GM21723 (cell line): ENCODE results near the gene NSD2.
"Not testable (repeated sequence)": the region's sequence is repeated elsewhere in the genome, so short reads cannot be mapped to it uniquely, and the experiment has no call there.

Experiments
- ATAC-seq: cut with Tn5 transposase; IDR thresholded peaks from one replicate; pipeline ENCODE4 v1.9.1; 2021; ENCODE audit warnings: mild to moderate bottlenecking, moderate library complexity; ENCODE audit not compliant: unreplicated experiment

The NSD2 gene

DNA sequence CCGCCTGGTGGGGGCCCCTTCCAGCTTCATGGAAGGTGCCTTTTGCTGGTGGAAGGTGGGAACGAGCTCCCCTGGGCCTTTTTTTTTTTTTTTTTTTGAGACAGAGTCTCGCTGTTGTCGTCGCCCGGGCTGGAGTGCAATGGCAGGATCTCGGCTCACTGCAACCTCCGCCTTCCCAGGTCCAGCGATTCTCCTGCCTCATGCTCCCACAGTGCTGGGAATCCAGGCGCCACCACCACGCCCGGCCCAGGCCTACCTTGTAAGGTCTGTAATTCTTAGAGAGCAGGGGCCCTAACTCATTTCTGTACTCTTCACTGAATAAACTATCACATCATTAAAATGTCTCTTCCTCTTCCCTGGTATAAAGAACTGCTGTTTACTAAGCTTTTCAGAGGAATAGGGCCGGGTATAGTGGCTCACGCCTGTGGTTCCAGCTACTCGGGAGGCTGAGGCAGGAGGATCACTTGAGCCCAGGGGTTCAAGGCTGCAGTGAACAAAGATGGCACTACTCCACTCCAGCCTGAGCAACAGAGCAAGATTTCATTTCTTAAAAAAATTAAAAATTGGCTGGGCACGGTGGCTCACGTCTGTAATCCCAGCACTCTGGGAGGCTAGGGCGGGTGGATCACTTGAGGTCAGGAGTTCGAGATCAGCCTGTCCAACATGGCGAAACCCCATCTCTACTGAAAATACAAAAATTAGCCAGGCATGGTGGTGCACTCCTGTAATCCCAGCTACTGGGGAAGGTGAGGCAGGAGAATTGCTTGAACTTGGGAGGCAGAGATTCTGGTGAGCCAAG, 122.7 kb downstream of the NSD2 start:
- not testable (repeated sequence) for ATAC-seq

DNA sequence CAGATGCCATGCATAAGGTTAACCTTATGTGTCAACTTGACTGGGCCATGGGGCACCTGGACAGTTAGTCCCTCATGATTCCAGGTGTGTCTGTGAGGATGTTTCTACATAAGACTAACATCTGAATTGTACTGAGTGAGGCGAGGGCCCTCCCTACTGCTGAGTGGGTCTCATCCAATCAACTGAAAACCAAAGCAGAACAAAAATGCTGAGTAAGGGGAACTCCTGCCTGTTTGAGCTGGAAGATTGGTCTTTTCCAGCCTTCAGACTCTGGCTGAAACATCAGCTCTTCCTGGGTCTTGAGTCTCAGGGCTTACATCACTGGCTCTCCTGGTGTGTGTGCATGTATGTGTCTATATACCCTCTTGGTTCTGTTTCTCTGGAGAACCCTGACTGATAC, 123.7 kb downstream of the NSD2 start:
- ATAC-seq, result no peak

GRCh38 chr4:1996866-1997611, 125.8 kb downstream of the NSD2 start:
- ATAC-seq, result no peak

DNA sequence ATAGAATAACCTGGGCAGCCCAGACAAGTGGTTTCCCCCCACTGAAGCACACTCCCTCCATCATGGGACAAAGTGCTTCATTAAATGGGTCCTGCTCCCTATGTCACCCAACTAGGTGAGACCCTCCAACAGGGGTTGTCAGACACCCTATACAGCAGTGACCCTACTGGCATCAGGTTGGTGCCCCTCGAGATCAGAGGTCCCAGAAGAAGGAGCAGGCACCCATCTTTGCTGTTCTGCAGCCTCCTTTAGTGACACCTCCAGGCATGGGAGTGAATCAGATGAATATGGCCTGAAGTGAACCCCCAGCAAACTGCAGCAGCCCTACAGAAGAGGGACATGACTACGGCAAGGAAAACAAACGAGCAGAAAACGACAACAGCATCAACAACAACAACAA, 126.5 kb downstream of the NSD2 start:
- no peak for ATAC-seq

DNA sequence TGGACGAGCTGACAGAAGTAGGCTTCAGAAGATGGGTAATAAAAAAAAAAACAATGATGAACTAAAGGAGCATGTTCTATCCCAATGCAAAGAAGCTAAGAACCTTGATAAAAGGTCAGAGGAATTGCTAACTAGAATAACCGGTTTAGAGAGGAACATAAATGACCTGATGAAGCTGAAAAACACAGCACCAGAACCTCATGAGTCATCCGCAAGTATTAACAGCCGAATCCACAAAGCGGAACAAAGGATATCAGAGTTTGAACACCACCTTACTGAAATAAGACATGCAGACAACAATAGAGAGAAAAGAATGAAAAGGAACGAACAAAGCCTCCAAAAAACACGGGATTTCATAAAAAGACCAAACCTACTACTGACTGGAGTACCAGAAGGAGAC, 127.1 kb downstream of the NSD2 start:
- no peak for ATAC-seq

GRCh38 chr4:1999308-1999707, 128.1 kb downstream of the NSD2 start:
- ATAC-seq, result not testable (repeated sequence)

DNA sequence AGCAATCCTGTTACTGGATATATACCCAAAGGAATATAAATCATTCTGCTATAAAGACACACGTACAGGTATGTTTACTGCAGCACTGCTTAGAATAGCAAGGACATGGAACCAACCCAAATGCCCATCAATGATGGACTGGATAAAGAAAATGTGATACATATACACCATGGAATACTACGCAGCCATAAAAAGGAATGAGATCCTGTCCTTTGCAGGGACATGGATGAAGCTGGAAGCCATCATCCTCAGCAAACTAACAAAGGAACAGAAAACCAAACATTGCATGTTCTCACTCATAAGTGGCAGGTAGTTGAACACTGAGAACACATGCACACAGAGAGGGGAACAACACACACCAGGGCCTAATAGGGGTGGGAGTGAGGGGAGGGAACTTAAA, 132.2 kb downstream of the NSD2 start:
- not testable (repeated sequence) for ATAC-seq

GRCh38 chr4:2006367-2006766, 135.2 kb downstream of the NSD2 start:
- ATAC-seq, result no peak

DNA sequence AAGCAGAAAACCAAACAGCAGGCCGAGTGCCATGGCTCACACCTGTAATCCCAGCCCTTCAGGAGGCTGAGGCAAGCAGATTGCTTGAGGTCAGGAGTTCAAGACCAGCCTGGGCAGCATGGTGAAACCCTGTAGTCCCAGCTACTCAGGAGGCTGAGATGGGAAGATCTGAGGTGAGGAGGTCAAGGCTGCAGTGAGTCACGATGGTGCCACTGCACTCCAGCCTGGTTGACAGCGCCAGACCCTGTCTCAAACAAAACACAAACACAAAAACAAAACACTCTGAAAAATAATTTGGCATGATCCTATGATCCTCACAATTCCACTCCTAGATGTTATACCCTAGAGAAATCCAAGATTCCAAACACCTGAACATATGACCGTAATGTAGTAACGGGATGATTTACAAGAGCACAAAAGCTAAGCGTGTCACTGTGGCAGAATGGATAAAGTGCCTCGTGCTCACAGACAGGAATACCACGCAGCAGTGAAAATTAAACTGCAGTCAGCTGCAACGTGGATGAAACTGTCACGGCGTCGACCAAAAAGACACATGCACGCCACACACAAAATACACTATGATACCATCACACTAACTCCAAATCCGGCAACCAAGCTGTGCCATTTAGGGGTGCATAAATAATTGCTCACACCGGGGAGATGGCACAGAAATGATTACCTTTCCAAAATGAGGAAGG, 135.9 kb downstream of the NSD2 start:
- ATAC-seq, result no peak

DNA sequence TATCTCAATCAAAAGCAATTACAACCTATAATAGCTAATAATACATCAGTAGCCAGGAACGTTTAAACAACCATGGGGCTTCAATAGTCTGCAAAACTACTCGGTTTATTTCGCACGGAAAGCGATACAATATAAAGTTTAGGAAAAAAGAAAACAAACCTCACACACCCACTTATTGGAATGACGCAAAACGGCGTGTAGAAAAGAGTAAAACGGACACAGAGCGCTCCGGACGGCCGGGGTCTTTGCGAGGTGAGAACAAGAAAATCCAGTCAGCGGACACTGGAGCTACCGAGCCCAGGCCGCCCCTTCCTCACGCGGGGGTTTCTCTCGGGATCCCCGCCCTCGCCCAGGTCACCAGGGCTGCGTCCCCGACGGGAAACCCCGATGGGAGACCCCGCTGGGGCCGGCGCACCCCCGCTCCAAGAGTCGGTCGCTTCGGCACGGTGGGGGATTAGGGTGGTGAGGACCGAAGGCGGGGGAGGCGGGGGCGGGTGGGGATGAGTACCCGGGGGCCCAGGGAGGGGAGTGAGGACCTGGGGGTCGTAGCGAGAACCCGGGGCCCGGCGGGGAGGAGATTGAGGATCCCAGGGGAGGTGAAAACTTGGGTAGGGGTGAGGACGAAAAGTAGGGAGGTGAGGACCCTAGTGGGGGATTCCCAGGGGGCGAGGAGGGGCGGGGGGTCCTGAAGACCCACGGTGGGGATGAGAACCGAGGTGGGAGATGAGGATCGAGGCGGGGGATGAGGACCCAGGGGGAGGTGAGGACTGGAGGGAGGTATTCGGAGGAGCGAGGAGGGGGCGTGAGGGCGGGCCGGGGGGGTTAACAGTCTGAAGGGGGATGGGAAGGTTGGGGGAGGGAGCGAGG, 136.8 kb downstream of the NSD2 start:
- ATAC-seq, result no peak

DNA sequence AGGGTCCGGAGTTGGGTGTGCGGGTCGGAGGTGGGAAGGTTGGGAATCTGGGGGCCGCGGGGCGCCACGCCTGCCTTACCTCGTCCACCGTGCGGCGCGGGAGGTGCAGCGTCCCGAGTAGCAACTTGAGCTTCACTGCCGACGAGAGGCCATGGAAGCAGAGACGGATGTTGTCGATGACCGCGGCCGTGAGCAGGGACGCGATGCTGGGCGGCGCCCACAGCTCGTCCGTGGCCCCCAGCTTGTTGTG, 137.4 kb downstream of the NSD2 start:
- no peak for ATAC-seq

DNA sequence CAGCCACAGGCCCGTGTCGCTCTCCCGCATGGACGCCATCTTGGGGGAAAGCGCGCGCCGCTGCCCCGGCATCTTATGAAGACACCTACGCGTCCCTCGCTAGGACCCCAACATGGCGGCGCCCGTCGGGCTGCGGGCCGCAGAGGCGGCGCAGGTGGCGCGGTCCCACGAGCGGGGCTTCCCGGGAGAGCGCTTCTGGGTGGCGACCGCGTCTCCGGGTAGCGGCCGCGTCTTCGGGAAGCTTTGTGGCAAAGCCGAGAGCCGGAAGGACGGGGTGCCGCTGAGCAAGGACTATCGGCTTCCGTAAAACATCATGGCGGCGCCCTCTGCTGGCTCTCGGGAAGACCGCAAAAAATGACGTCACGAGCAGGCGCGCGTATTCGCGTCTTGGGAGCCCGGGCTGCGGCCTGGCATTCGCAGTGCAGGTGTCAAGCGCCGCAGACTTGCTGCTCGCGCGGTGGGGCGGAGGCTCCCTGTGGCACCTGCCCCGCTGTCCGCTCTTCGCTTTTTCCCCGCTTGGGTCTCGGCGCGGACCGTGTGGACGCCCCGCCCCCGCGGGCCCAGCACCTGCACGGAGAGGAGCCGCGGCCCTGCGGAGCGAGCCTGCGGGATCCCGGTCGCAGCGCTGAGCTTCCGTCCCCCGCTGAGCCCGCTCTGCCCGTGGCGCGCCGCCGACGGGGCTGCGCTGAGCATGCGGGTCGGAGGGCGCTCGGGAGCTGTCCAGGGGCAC, 137.9 kb downstream of the NSD2 start, which contains the start of gene NELFA:
Gene NELFA, minus strand, starts transcription at position 54 of the 730 bp plus-strand sequence. Its CDS starts 15 bp downstream, at position 39.
- peak; percentile 82 for ATAC-seq

DNA sequence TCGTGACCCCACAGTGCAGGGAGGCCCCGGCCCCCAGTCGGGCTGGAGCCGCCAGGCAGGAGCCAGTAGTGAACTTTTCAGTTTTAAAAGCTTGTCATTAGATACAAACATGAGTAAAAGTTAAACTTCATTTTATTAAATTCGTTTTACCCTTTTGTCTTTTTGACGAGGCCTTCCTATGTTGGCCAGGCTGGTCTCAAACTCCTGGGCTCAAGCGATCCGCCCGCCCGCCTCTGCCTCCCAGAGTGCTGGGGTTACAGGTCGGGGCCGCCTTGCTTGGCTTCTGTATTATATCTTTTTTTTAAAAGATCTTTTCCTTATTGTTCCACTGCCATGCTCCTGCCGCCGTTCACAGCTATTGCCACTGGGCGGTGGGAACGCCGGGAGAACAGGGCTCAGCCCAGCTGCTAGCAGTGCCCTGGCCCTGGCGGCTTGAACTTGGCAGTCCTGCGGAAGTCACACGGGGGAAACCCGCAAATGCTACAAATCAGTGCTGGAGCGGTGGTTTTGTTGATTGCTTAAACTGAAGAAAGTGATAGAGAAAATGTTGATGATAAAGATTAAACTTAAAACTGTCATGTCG, 138.5 kb downstream of the NSD2 start:
- ATAC-seq, result peak; percentile 31

DNA sequence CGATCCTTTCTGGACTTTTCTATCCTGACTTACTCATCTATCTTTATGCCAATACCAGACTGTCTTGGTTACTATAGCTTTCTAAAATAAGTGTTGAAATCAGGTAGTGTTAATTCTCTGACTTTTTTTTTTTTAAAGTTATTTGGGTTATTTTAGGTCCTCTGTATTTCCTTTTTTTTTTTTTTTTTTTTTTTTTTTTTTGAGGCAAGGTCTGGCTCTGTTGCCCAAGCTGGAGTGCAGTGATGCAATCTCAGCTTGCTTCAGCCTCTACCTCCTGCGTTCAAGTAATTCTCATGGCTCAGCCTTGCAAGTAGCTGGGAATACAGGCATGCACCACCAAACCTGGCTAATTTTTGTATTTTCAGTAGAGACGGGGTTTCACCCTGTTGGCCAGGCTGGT, 140.4 kb downstream of the NSD2 start:
- ATAC-seq, result no peak

- ATAC-seq, result no peak
These were observed 143.8 kb downstream of the NSD2 start for GRCh38 chr4:2015008-2015407.

GRCh38 chr4:2021358-2022018, 150.3 kb downstream of the NSD2 start:
- not testable (repeated sequence) for ATAC-seq

- no peak for ATAC-seq
These were observed 153.5 kb downstream of the NSD2 start for GRCh38 chr4:2024683-2025082.

DNA sequence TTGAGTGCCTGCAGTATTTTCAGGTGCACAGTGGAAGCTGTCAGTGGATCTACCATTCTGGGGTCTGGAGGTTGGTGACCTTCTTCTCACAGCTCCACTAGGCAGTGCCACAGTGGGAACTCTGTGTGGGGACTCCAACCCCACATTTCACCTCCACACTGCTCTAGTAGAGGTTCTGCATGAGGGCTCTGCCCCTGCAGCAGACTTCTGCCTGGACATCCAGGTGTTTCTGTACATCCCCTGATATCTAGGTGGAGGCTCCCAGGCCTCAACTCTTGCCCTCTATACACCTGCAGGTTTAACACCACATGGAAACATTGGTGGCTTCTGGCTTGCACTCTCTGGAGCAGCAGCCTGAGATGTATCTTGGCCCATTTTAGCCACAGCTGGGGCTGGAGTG, 154.6 kb downstream of the NSD2 start:
- no peak for ATAC-seq

- ATAC-seq, result not testable (repeated sequence)
These were observed 155.9 kb downstream of the NSD2 start for GRCh38 chr4:2027120-2027519.
